Liver (tissue), 5 donors: ENCODE measurements around the gene PRKD3. TPM values are rescaled to one million over a fixed set of nuclear protein-coding genes. Genes with fewer than 3 reads are reported as not detected.

Experiments
- polyA plus RNA-seq, 2 donors: library from polyadenylated mRNA; stranded (reverse) in 1 of 2; unstranded in 1 of 2; fragments of 200-250 nt in 1 of 2; fragments of >200 nt in 1 of 2; fragmentation: Nextera tagmentation in 1 of 2; extraction: Ambion mirVana in 1 of 2; gene quantifications; one replicate each; pipeline versions ENCODE4 v1.2.1 to v1.2.3, GENCODE V29; 2013 to 2015
- small RNA-seq: library from RNA; depleted of rRNA; stranded (forward); fragments of <200 nt; gene quantifications from one replicate; pipeline ENCODE3, GENCODE V24; 2014
- total RNA-seq, 2 donors: library from RNA; depleted of rRNA; stranded (reverse); fragments of >200 nt; gene quantifications; one replicate each; pipeline ENCODE4 v1.2.3, GENCODE V29; 2014
- donor health status: healthy.
- donor health status: healthy.
- donor health status: healthy.

Gene PRKD3
- total and polyA plus RNA-seq, 4 donors: 4.4 to 19.7 (median 8.1) TPM

Small RNA genes within 50 kb of the gene (small RNA-seq; reads per million reads assigned to genes)
- gene RNU6-939P: not detected

Other genes with a start within 250 kb of the PRKD3 start
- gene HEATR5B, start 240.5 kb downstream of the PRKD3 start, total RNA-seq: 10 to 100 TPM; 16.3 to 24.3 TPM
- gene HEATR5B, start 240.5 kb downstream of the PRKD3 start, polyA plus RNA-seq: 1 to 10 TPM; 4.1 to 6.9 TPM
- 1 to 10 TPM; 4.9 to 7.3 TPM for gene GPATCH11, start 240.3 kb downstream of the PRKD3 start, total RNA-seq
- 1 to 10 TPM; 1.4 to 1.9 TPM for gene GPATCH11, start 240.3 kb downstream of the PRKD3 start, polyA plus RNA-seq
- 10 to 100 TPM; 14.9 to 20.0 TPM for gene EIF2AK2, start 167.9 kb downstream of the PRKD3 start, total RNA-seq
- gene EIF2AK2, start 167.9 kb downstream of the PRKD3 start, polyA plus RNA-seq: 10 to 100 TPM in 1 of 2 donors, 1 to 10 TPM in 1; 4.4 to 11.4 TPM
- not detected for gene SULT6B1, start 136.2 kb downstream of the PRKD3 start, total RNA-seq
- gene SULT6B1, start 136.2 kb downstream of the PRKD3 start, polyA plus RNA-seq: not detected
- 10 to 100 TPM; 10.2 to 16.8 TPM for gene CEBPZOS, start 128.3 kb downstream of the PRKD3 start, total RNA-seq
- 10 to 100 TPM in 1 of 2 donors, 1 to 10 TPM in 1; 9.1 to 22.9 TPM for gene CEBPZOS, start 128.3 kb downstream of the PRKD3 start, polyA plus RNA-seq
- 10 to 100 TPM; 19.1 to 25.6 TPM for gene CEBPZ, start 93.2 kb downstream of the PRKD3 start, total RNA-seq
- gene CEBPZ, start 93.2 kb downstream of the PRKD3 start, polyA plus RNA-seq: 10 to 100 TPM; 15.7 to 20.7 TPM
- gene NDUFAF7, start 93.2 kb downstream of the PRKD3 start, total RNA-seq: 10 to 100 TPM in 1 of 2 donors, 1 to 10 TPM in 1; 9.9 to 13.6 TPM
- gene NDUFAF7, start 93.2 kb downstream of the PRKD3 start, polyA plus RNA-seq: 10 to 100 TPM in 1 of 2 donors, 1 to 10 TPM in 1; 8.7 to 12.7 TPM
- 1 to 10 TPM; 1.1 to 3.0 TPM for gene QPCT, start 19.8 kb upstream of the PRKD3 start, total RNA-seq
- gene QPCT, start 19.8 kb upstream of the PRKD3 start, polyA plus RNA-seq: 1 to 10 TPM in 1 of 2 donors, under 1 TPM in 1; 0.61 to 1.3 TPM